K562 (cell line): ENCODE results near the gene MS4A5. TPM values are rescaled to one million over a fixed set of nuclear protein-coding genes. Genes with fewer than 3 reads are reported as not detected.
A peak's percentile ranks its signal among the peaks of the same experiment; 100 is the strongest.

ENCODE experiments used
- ATAC-seq: fragments of 200-7000 bp; cut with Tn5 transposase; 3 replicates; pipeline ENCODE4 v1.9.1; 2020; ENCODE audit warnings: moderate library complexity
- Bru-seq: library from RNA; stranded (reverse); fragments of 400-500 nt; gene quantifications from one replicate; lab custom pipeline; 2021; lab: Mats Ljungman, UMichigan
- BruChase-seq, 2 experiments: library from RNA; stranded (reverse); fragments of 400-500 nt; gene quantifications; one replicate each; lab custom pipeline; 2021; lab: Mats Ljungman, UMichigan
- BruUV-seq: library from RNA; stranded (reverse); fragments of 400-500 nt; replicated peaks from 2 replicates; lab custom pipeline; 2021; lab: Mats Ljungman, UMichigan
- CTCF ChIA-PET: fragments of 300-600 bp; formaldehyde crosslinking; extraction: SDS; loops from one replicate; lab custom pipeline; 2021; ENCODE audit warnings: low intra/inter-chr PET ratio; lab: Yijun Ruan, JAX
- POLR2A ChIA-PET: fragments of 300-600, 350-650 bp; sonication (Branson Sonifier 250); formaldehyde crosslinking; extraction: SDS; loops from one replicate; lab custom pipeline; 2021; ENCODE audit warnings: antibody characterized with exemption, inconsistent platforms; lab: Yijun Ruan, JAX
- DNase-seq, 4 experiments: peaks; one replicate each; pipeline versions ENCODE4 v3.0.0 to v3.0.0-alpha.2; 2011 to 2018; ENCODE audit warnings: low spot score in 3 of 4, mixed read lengths in 3 of 4; ENCODE audit errors: extremely low read depth in 1 of 4
- FAIRE-seq: peaks from 2 replicates; lab custom pipeline; 2011; peaks lifted over from hg19 to GRCh38; lab: Jason Lieb, UNC
- H2AFZ ChIP-seq: 2 replicates; pipeline ENCODE4 v1.6.0; 2011; ENCODE audit warnings: low read depth, low read length, control low read depth, inconsistent platforms
- H3K27ac ChIP-seq: fragments of 200-600 bp; 3 replicates; pipeline ENCODE4 v1.8.0; 2011; ENCODE audit warnings: low read depth, mild to moderate bottlenecking, control low read depth, inconsistent platforms, low read length, moderate library complexity, mixed read lengths; ENCODE audit errors: extremely low read depth
- H3K27me3 ChIP-seq, 2 experiments: fragments of 300-600 bp in 1 of 2; 2 replicates in 1 of 2; 3 replicates in 1 of 2; pipeline versions ENCODE4 v1.6.0 to v1.8.0; 2011; ENCODE audit warnings: inconsistent platforms in 2 of 2, low read length in 2 of 2, mild to moderate bottlenecking in 1 of 2, mixed read lengths in 1 of 2, moderate library complexity in 1 of 2; ENCODE audit not compliant: control insufficient read depth in 2 of 2, insufficient read depth in 2 of 2
- H3K36me3 ChIP-seq: fragments of 300-600 bp; 3 replicates; pipeline ENCODE4 v1.8.0; 2011; ENCODE audit warnings: mild to moderate bottlenecking, low read length, inconsistent platforms; ENCODE audit not compliant: control insufficient read depth, insufficient read depth
- H3K4me1 ChIP-seq, 2 experiments: fragments of 200-600 bp in 1 of 2; replicated peaks in 1 of 2; 2 replicates in 1 of 2; 3 replicates in 1 of 2; pipeline versions ENCODE4 v1.5.1 to v1.8.0; 2011; ENCODE audit warnings: inconsistent platforms in 2 of 2, low read length in 2 of 2, mild to moderate bottlenecking in 1 of 2, mixed read lengths in 1 of 2, moderate library complexity in 1 of 2; ENCODE audit not compliant: control insufficient read depth in 2 of 2, insufficient read depth in 2 of 2
- H3K4me2 ChIP-seq: 2 replicates; pipeline ENCODE4 v1.6.1; 2011; ENCODE audit warnings: low read length, control low read depth, inconsistent platforms, mixed read lengths; ENCODE audit not compliant: insufficient read depth
- H3K4me3 ChIP-seq: fragments of 200-600 bp; sonication (generic), shearing (Covaris generic); 2 replicates; pipeline ENCODE4 v1.5.1; 2016; ENCODE audit warnings: control low read depth, inconsistent platforms
- H3K79me2 ChIP-seq: fragments of 200-600 bp; 3 replicates; pipeline ENCODE4 v1.8.0; 2011; ENCODE audit warnings: low read length, inconsistent platforms; ENCODE audit not compliant: control insufficient read depth, insufficient read depth
- H3K9ac ChIP-seq, 2 experiments: 2 replicates each; pipeline versions ENCODE4 v1.6.0 to v1.6.1; 2011; ENCODE audit warnings: low read depth in 2 of 2, low read length in 2 of 2, control low read depth in 1 of 2, inconsistent platforms in 1 of 2, mild to moderate bottlenecking in 1 of 2, mixed read lengths in 1 of 2; ENCODE audit not compliant: insufficient read depth in 1 of 2
- H3K9me1 ChIP-seq: one replicate; pipeline ENCODE4 v1.6.0; 2011; ENCODE audit warnings: inconsistent platforms, mild to moderate bottlenecking, low read length, moderate library complexity; ENCODE audit not compliant: control insufficient read depth, insufficient read depth
- H3K9me3 ChIP-seq: replicated peaks from 2 replicates; pipeline ENCODE4 v1.5.1; 2011; ENCODE audit warnings: low read depth, low read length, inconsistent platforms; ENCODE audit not compliant: control insufficient read depth, insufficient read depth
- H4K20me1 ChIP-seq: replicated peaks from 2 replicates; pipeline ENCODE4 v1.6.1; 2011; ENCODE audit warnings: low read length, inconsistent platforms, mixed read lengths; ENCODE audit not compliant: control insufficient read depth, insufficient read depth
- DIDO1 ChIP-seq: fragments of 450-650 bp; IDR thresholded peaks from 2 replicates; pipeline ENCODE4 v1.6.1; 2016; ENCODE audit warnings: low read depth, missing biosample characterization, missing genetic modification characterization
- HSF4 ChIP-seq: fragments of 250-450 bp; sonication (Bioruptor Pico); IDR thresholded peaks from 2 replicates; pipeline ENCODE4 v2.1.2; 2022; ENCODE audit warnings: mild to moderate bottlenecking, moderate library complexity, borderline replicate concordance
- JUNB ChIP-seq: fragments of 450-650 bp; formaldehyde crosslinking; conservative IDR thresholded peaks from 2 replicates; pipeline ENCODE4 v1.4.0; 2020; ENCODE audit warnings: mild to moderate bottlenecking
- NFYB ChIP-seq: IDR thresholded peaks from 2 replicates; pipeline ENCODE4 v1.6.1; 2011; ENCODE audit warnings: mild to moderate bottlenecking, moderate library complexity; ENCODE audit not compliant: insufficient read length; ENCODE audit errors: extremely low read depth
- NONO ChIP-seq, 2 experiments: fragments of 200-400 bp in 1 of 2; fragments of 450-650 bp in 1 of 2; formaldehyde crosslinking in 1 of 2; IDR thresholded peaks; 2 replicates each; pipeline ENCODE4 v1.6.1; 2017; ENCODE audit warnings: low read depth in 2 of 2, mild to moderate bottlenecking in 2 of 2, moderate library complexity in 2 of 2, low read length in 1 of 2
- NR4A1 ChIP-seq, 2 experiments: fragments of 250-450 bp in 1 of 2; fragments of 450-650 bp in 1 of 2; sonication (Bioruptor Pico) in 1 of 2; IDR thresholded peaks; 2 replicates each; pipeline versions ENCODE4 v1.4.0 to v1.6.1; 2016 to 2020; ENCODE audit warnings: mild to moderate bottlenecking in 2 of 2, missing compliant biosample characterization in 1 of 2, missing genetic modification characterization in 1 of 2, moderate library complexity in 1 of 2
- ZNF165 ChIP-seq: fragments of 250-450 bp; sonication (Bioruptor Pico); IDR thresholded peaks from 2 replicates; pipeline ENCODE4 v1.4.0; 2020; ENCODE audit warnings: borderline replicate concordance
- ZNF224 ChIP-seq: sonication (generic); formaldehyde crosslinking; IDR thresholded peaks from 2 replicates; pipeline ENCODE4 v1.8.0; 2022; ENCODE audit warnings: mild to moderate bottlenecking, missing genetic modification reagents
- ZNF512 ChIP-seq: IDR thresholded peaks from 2 replicates; pipeline ENCODE4 v1.6.1; 2016; ENCODE audit warnings: missing genetic modification characterization, missing compliant biosample characterization
- WGBS: fragments of 100-300 bp; shearing (Covaris generic); methylation state at CpG from one replicate; pipeline ENCODE4 v1.1.6; 2016; ENCODE audit warnings: low coverage, mixed read lengths; ENCODE audit not compliant: insufficient coverage; ENCODE audit errors: missing lambda C conversion rate; 5-methylcytosine and 5-hydroxymethylcytosine counted together
- in situ Hi-C: fragments of 300-500 bp; cut with MboI; formaldehyde crosslinking; loops from 4 replicates; pipeline ENCODE4 v1.15.0; 2018; ENCODE audit warnings: inconsistent platforms, mixed read lengths
- intact Hi-C: fragments of 100-400 bp; cut with micrococcal nuclease; formaldehyde crosslinking; loops from 2 replicates; pipeline ENCODE4 v1.14.2; 2022
- long read RNA-seq, 3 experiments: library from polyadenylated mRNA in 2 of 3; library from RNA in 1 of 3; unstranded in 2 of 3; stranded (forward) in 1 of 3; transcript quantifications; one replicate each; pipeline ENCODE4 v2.0.0, GENCODE V29; 2019 to 2022
- polyA minus RNA-seq, 3 experiments: library from RNA; depleted of rRNA, polyadenylated mRNA; stranded (reverse); fragments of >200 nt; gene quantifications; 2 replicates each; pipeline ENCODE4 v1.2.3, GENCODE V29; 2011
- polyA plus RNA-seq, 8 experiments: library from polyadenylated mRNA; depleted of rRNA in 4 of 8; stranded (reverse) in 5 of 8; unstranded in 3 of 8; fragments of >200 nt; fragmentation: Nextera tagmentation in 2 of 8; fragmentation: Illumina TruSeq in 1 of 8; extraction: Ambion mirVana in 2 of 8; extraction: Trizol in 1 of 8; gene quantifications; 2 replicates each; pipeline versions ENCODE4 v1.2.1 to v1.2.3, GENCODE V29; 2011 to 2014; ENCODE audit warnings: inconsistent platforms in 1 of 8, missing spikeins in 1 of 8
- total RNA-seq, 7 experiments: library from RNA; depleted of rRNA in 6 of 7; stranded (reverse); fragments of >200 nt in 6 of 7; fragmentation: Illumina TruSeq in 2 of 7; extraction: Trizol in 2 of 7; gene quantifications; 2 replicates each; pipeline versions ENCODE4 v1.2.1 to v1.2.3, GENCODE V29; 2011 to 2021; ENCODE audit warnings: low replicate concordance in 1 of 7
- TF ChIP-seq, protein P1 (sequence below): sonication (generic); formaldehyde crosslinking; IDR thresholded peaks from 2 replicates; pipeline ENCODE4 v1.8.1; 2023; ENCODE audit warnings: mild to moderate bottlenecking, missing genetic modification reagents
- TF ChIP-seq, protein P2 (sequence below): fragments of 150-350 bp; conservative IDR thresholded peaks from 2 replicates; pipeline ENCODE4 v1.6.1; 2014; ENCODE audit warnings: low read length

MS4A5 gene, protein sequence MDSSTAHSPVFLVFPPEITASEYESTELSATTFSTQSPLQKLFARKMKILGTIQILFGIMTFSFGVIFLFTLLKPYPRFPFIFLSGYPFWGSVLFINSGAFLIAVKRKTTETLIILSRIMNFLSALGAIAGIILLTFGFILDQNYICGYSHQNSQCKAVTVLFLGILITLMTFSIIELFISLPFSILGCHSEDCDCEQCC
- not detected in 2 replicates for total RNA-seq (2011; cell fraction: chromatin; rRNA removed; ENCODE audit: low replicate concordance)
- total RNA-seq (2011; cell fraction: nucleolus; rRNA removed): not detected in 2 replicates
- not detected in 2 replicates for total RNA-seq (2011; cell fraction: nucleoplasm; rRNA removed)
- total RNA-seq (2014; rRNA removed) (not detected in 2 replicates), total RNA-seq (2014; rRNA removed; fragmentation: Illumina TruSeq; extraction: Trizol) (not detected in 2 replicates), total RNA-seq (2015; rRNA removed; fragmentation: Illumina TruSeq; extraction: Trizol) (not detected in 2 replicates), total RNA-seq (2021) (not detected in 2 replicates), polyA plus RNA-seq (2011; rRNA removed) (not detected in 2 replicates), polyA plus RNA-seq (2014; fragmentation: Illumina TruSeq; extraction: Trizol) (not detected in 2 replicates), polyA plus RNA-seq (2014; fragmentation: Nextera tagmentation; extraction: Ambion mirVana) (not detected), polyA plus RNA-seq (2014; rRNA removed) (not detected in 2 replicates), polyA minus RNA-seq (2011; rRNA and poly(A)+ RNA removed) (not detected in 2 replicates), Bru-seq, nascent RNA (percentile 6 among the genes with signal in this experiment), BruChase-seq, experiment 1, labeled RNA remaining after a 2-hour chase (not detected), BruChase-seq, experiment 2, labeled RNA remaining after a 6-hour chase (percentile 3 among the genes with signal in this experiment)
- polyA plus RNA-seq (2011; cell fraction: cytosol; rRNA removed): not detected in 2 replicates
- not detected in 2 replicates for polyA plus RNA-seq (2011; cell fraction: nucleus; rRNA removed)
- polyA plus RNA-seq (2012): not detected in 2 replicates
- not detected in 2 replicates for polyA minus RNA-seq (2011; cell fraction: cytosol; rRNA and poly(A)+ RNA removed)
- not detected in 2 replicates for polyA minus RNA-seq (2011; cell fraction: nucleus; rRNA and poly(A)+ RNA removed)
- long read RNA-seq, experiment 1, partial matches to known transcripts: 0 of 1 reads
- long read RNA-seq, experiment 1, other reads (novel, unspliced or antisense): 1 of 1 reads
- long read RNA-seq, experiment 2: 0 reads
- long read RNA-seq, experiment 3: 0 reads

DNA sequence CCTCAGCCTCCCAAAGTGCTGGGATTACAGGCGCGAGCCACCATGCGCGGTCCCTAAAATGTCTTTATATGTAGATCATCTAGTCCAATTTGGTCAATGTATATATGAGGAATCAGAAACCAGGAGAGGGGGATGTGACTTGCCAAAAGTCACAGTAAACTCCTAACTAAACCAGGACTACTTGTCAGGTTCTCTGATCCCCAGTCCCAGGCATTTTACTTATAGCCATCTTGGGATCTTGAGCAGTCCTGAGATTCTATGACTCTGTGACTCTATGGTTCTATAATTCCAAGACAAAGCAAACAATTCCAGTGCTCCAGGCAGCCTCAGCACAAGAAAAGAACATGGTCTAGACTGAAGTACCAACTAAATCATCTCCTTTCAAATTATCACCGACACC lies at the start of gene MS4A5:
MS4A5 (plus strand) TSS at position 301 of the 400 bp plus-strand sequence. CDS start 103 bp downstream, outside the sequence.
- H3K9ac ChIP-seq: no peak within 1 kb of the TSS
- FAIRE-seq (no peak), ATAC-seq (no peak), DNase-seq (no peak)
- no peak within 1 kb of the TSS for H3K4me2 ChIP-seq
- no peaks in the 10 kb centered on the region for H3K79me2 ChIP-seq
- ChIA-PET CTCF (no interaction called here), POLR2A (no interaction called here)
- in situ Hi-C loops (no loop called here), intact Hi-C loops (no loop called here)
- no peaks in the 10 kb centered on the region for H3K9me1 ChIP-seq
- H3K9me3 ChIP-seq: no peaks in the 10 kb centered on the region
- H4K20me1 ChIP-seq: no peaks in the 10 kb centered on the region
- no peak within 1 kb of the TSS for H3K4me3 ChIP-seq
- H2AFZ ChIP-seq: no peak within 1 kb of the TSS
- no peaks in the 10 kb centered on the region for H3K36me3 ChIP-seq
- H3K27ac ChIP-seq: no peak within 1 kb of the TSS
- WGBS: 16% methylated on average over 5 of the region's 5 CpGs
- no TSS peak for BruUV-seq
- H3K4me1 ChIP-seq: no peaks in the 10 kb centered on the region; a peak in 1 of 5 replicates
- H3K27me3 ChIP-seq: no peaks in the 10 kb centered on the region
- no peak for TF ChIP-seq NFYB
- no peak for TF ChIP-seq ZNF512 (tag)
- TF ChIP-seq, protein P1, sequence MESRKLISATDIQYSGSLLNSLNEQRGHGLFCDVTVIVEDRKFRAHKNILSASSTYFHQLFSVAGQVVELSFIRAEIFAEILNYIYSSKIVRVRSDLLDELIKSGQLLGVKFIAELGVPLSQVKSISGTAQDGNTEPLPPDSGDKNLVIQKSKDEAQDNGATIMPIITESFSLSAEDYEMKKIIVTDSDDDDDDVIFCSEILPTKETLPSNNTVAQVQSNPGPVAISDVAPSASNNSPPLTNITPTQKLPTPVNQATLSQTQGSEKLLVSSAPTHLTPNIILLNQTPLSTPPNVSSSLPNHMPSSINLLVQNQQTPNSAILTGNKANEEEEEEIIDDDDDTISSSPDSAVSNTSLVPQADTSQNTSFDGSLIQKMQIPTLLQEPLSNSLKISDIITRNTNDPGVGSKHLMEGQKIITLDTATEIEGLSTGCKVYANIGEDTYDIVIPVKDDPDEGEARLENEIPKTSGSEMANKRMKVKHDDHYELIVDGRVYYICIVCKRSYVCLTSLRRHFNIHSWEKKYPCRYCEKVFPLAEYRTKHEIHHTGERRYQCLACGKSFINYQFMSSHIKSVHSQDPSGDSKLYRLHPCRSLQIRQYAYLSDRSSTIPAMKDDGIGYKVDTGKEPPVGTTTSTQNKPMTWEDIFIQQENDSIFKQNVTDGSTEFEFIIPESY (CRISPR knock-in tag): no peak
- TF ChIP-seq, protein P2, sequence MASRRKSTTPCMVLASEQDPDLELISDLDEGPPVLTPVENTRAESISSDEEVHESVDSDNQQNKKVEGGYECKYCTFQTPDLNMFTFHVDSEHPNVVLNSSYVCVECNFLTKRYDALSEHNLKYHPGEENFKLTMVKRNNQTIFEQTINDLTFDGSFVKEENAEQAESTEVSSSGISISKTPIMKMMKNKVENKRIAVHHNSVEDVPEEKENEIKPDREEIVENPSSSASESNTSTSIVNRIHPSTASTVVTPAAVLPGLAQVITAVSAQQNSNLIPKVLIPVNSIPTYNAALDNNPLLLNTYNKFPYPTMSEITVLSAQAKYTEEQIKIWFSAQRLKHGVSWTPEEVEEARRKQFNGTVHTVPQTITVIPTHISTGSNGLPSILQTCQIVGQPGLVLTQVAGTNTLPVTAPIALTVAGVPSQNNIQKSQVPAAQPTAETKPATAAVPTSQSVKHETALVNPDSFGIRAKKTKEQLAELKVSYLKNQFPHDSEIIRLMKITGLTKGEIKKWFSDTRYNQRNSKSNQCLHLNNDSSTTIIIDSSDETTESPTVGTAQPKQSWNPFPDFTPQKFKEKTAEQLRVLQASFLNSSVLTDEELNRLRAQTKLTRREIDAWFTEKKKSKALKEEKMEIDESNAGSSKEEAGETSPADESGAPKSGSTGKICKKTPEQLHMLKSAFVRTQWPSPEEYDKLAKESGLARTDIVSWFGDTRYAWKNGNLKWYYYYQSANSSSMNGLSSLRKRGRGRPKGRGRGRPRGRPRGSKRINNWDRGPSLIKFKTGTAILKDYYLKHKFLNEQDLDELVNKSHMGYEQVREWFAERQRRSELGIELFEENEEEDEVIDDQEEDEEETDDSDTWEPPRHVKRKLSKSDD: no peak
- no peak for TF ChIP-seq HSF4 (CRISPR knock-in tag)
- TF ChIP-seq ZNF224 (CRISPR knock-in tag): no peak
- no peak for TF ChIP-seq NR4A1 (CRISPR knock-in tag; IDR thresholded peaks at IDR 0.05)
- no peak for TF ChIP-seq NR4A1 (tag; IDR thresholded peaks at IDR 0.05)
- TF ChIP-seq DIDO1 (tag): no peak
- no peak for TF ChIP-seq ZNF165
- TF ChIP-seq NONO (IDR thresholded peaks at IDR 0.05; ENCODE audit: low read depth in 2 of 2, low read length in 1 of 2): no peak
- no peak for TF ChIP-seq JUNB (CRISPR knock-in tag)
